ENCODE results near the gene ANKRD39. TPM values are rescaled to one million over a fixed set of nuclear protein-coding genes. Genes with fewer than 3 reads are reported as not detected.

Gene ANKRD39
- total and polyA plus RNA-seq, 9 of the 15 experiments (the other 6 are each of a cell fraction or from before 2014, with no cell fraction given) = 8.2 to 33.1 (median 23.8) TPM

DNA sequence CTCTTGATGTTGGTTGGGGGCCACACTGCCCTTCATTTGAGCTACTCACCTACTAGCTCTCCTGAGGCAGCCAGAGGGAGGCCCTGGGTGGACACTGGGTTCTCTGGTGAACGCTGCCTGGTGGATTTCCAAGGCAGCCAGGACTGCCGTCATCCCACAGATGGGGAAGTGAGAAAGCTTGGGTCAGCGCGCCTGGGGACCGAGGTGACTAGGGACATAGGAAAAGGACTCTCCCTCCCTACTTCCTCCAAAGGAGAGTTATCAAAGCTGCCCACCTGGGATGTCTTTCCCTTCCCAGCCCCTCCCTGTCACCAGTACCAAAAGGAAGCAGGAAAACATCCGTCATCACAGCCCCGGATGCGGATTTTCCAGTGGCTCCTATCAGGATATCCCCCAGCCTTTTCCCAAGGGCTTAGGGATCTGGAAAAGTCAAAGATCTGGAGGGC lies 15.9 kb upstream of the ANKRD39 start:
- in situ Hi-C loops (cut with MboI) (loop anchor here (25.0 kb wide), 1 partner anchor 239 kb away; the partner anchor contains the start of gene ANKRD36), intact Hi-C loops (cut with micrococcal nuclease) (loop anchor here (2.0 to 5.0 kb wide), 2 partner anchors 15 to 79 kb away; partner anchors contain the start of gene ANKRD39)
- Histone ChIP-seq H4K20me1 (replicated peaks; ENCODE audit: control insufficient read depth, insufficient read depth, low read length) (no peaks in the 10 kb centered on the region), H3K9me1 (ENCODE audit: control insufficient read depth, insufficient read depth, low read length) (peaks cover 4% of the 10 kb centered on the region), H3K27me3 (ENCODE audit: control insufficient read depth in 2 of 2, insufficient read depth in 2 of 2, low read length in 2 of 2) (no peaks in the 10 kb centered on the region), H2AFZ (ENCODE audit: low read depth, low read length) (no peak overlapping the region), H3K36me3 (ENCODE audit: control insufficient read depth, insufficient read depth, low read length) (peaks cover 15% of the 10 kb centered on the region; the same call in 2 of the 3 replicates), H3K4me3 (no peak overlapping the region), H3K9ac (ENCODE audit: insufficient read depth in 1 of 2, low read depth in 2 of 2, low read length in 2 of 2) (peak overlapping the region; percentile 12 to 82; a peak in 2 of 4 replicates), H3K4me1 (replicated peaks in 1 of 2; ENCODE audit: control insufficient read depth in 2 of 2, insufficient read depth in 2 of 2, low read length in 2 of 2) (peaks cover 43 to 90% of the 10 kb centered on the region in 2 experiments), H3K27ac (ENCODE audit: extremely low read depth, low read depth, low read length) (peak overlapping the region; percentile 53; the same call in 2 of the 3 replicates), H3K9me3 (replicated peaks; ENCODE audit: control insufficient read depth, insufficient read depth, low read depth, low read length) (no peaks in the 10 kb centered on the region), H3K79me2 (ENCODE audit: control insufficient read depth, insufficient read depth, low read length) (peaks cover 41% of the 10 kb centered on the region), H3K4me2 (ENCODE audit: insufficient read depth, low read length) (peak overlapping the region; percentile 72)
- DNase-seq (ENCODE audit: extremely low read depth in 1 of 4, low spot score in 3 of 4) = peak in 2 of 4 experiments; percentile 43 to 61
- FAIRE-seq = no peak
- no TSS peak for BruUV-seq (replicated peaks)
- CTCF ChIA-PET (ENCODE audit: low intra/inter-chr PET ratio) = no interaction called here
- 14% methylated on average over 8 of the region's 8 CpGs for WGBS (ENCODE audit: insufficient coverage, low coverage, missing lambda C conversion rate)
- no peak for ATAC-seq
- POLR2A ChIA-PET = interaction anchor here (0.5 to 11.3 kb wide), 10 partner anchors 9 to 792 kb away, joined by 3 to 112 read pairs (median 10); partner anchors contain the start of gene ANKRD39
- TF ChIP-seq KDM5B (IDR thresholded peaks at IDR 0.05; ENCODE audit: insufficient replicate concordance, low read depth, low read length) (no peak), SRF (CRISPR knock-in tag; IDR thresholded peaks at IDR 0.05) (0 out of 4 replicates have a peak, but pooled peaks of 1 of the 2 experiments have one; percentile 12), ZNF134 (CRISPR knock-in tag; conservative IDR thresholded peaks at IDR 0.05) (no peak), SETDB1 (IDR thresholded peaks at IDR 0.05; ENCODE audit: low read length) (no peak), LCOR (CRISPR knock-in tag; IDR thresholded peaks at IDR 0.05) (0 out of 2 replicates have a peak, but pooled peaks have one; percentile 20), GMEB1 (CRISPR knock-in tag; IDR thresholded peaks at IDR 0.05) (no peak), ZNF444 (CRISPR knock-in tag; IDR thresholded peaks at IDR 0.05) (0 out of 2 replicates have a peak, but pooled peaks have one; percentile 13), PTRF (tag; IDR thresholded peaks at IDR 0.05) (no peak), JUND (IDR thresholded peaks at IDR 0.05; ENCODE audit: borderline replicate concordance, low read depth, low read length) (peak; percentile 10; the same call in 1 of the 2 replicates), JUND (tag; IDR thresholded peaks at IDR 0.05; ENCODE audit: borderline replicate concordance, low read depth, low read length) (no peak), RNF2 (IDR thresholded peaks at IDR 0.05) (no peak), EGR1 (conservative IDR thresholded peaks at IDR 0.05) (no peak), CTBP1 (IDR thresholded peaks at IDR 0.05; ENCODE audit: borderline replicate concordance) (peak; percentile 67; the same call in 1 of the 2 replicates), SPI1 (IDR thresholded peaks at IDR 0.05; ENCODE audit: borderline replicate concordance, low read depth, low read length) (peak; percentile 82; the same call in 1 of the 2 replicates), SIN3B (IDR thresholded peaks at IDR 0.05; ENCODE audit: low read depth) (0 out of 2 replicates have a peak, but pooled peaks have one; percentile 11)
- TF ChIP-seq, protein P1, sequence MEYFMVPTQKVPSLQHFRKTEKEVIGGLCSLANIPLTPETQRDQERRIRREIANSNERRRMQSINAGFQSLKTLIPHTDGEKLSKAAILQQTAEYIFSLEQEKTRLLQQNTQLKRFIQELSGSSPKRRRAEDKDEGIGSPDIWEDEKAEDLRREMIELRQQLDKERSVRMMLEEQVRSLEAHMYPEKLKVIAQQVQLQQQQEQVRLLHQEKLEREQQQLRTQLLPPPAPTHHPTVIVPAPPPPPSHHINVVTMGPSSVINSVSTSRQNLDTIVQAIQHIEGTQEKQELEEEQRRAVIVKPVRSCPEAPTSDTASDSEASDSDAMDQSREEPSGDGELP (CRISPR knock-in tag; IDR thresholded peaks at IDR 0.05; ENCODE audit: borderline replicate concordance) = peak; percentile 30; the same call in 1 of the 2 replicates
- TF ChIP-seq, protein P2, sequence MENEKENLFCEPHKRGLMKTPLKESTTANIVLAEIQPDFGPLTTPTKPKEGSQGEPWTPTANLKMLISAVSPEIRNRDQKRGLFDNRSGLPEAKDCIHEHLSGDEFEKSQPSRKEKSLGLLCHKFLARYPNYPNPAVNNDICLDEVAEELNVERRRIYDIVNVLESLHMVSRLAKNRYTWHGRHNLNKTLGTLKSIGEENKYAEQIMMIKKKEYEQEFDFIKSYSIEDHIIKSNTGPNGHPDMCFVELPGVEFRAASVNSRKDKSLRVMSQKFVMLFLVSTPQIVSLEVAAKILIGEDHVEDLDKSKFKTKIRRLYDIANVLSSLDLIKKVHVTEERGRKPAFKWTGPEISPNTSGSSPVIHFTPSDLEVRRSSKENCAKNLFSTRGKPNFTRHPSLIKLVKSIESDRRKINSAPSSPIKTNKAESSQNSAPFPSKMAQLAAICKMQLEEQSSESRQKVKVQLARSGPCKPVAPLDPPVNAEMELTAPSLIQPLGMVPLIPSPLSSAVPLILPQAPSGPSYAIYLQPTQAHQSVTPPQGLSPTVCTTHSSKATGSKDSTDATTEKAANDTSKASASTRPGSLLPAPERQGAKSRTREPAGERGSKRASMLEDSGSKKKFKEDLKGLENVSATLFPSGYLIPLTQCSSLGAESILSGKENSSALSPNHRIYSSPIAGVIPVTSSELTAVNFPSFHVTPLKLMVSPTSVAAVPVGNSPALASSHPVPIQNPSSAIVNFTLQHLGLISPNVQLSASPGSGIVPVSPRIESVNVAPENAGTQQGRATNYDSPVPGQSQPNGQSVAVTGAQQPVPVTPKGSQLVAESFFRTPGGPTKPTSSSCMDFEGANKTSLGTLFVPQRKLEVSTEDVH (IDR thresholded peaks at IDR 0.05; ENCODE audit: low read depth, partially characterized antibody) = peak; percentile 7

All from K562 (cell line).